ENCODE measurements around the gene SERBP1.

Gene SERBP1

GRCh38 chr1:67469431-67469830, 39.2 kb upstream of the SERBP1 start:
- TF ChIP-seq CTCF (IDR thresholded peaks at IDR 0.05; ENCODE audit: insufficient read depth, low read length, poor library complexity, severe bottlenecking) = no peak

GRCh38 chr1:67468066-67468718, 38.0 kb upstream of the SERBP1 start:
- Histone ChIP-seq H3K27me3 (replicated peaks; ENCODE audit: control insufficient read depth, insufficient read depth, low read length) (no peaks in the 10 kb centered on the region; the same call in 1 of the 2 replicates), H3K4me3 (replicated peaks; ENCODE audit: low read depth, low read length) (no peak overlapping the region), H3K36me3 (ENCODE audit: control insufficient read depth, insufficient read depth, low read length) (no peaks in the 10 kb centered on the region)
- TF ChIP-seq CTCF (IDR thresholded peaks at IDR 0.05; ENCODE audit: insufficient read depth, low read length, poor library complexity, severe bottlenecking) = no peak
- no peak for DNase-seq (ENCODE audit: extremely low read depth, insufficient read length)

More at GRCh38 chr1:67469431-67469830, 39.2 kb upstream of the SERBP1 start:
- DNase-seq (ENCODE audit: extremely low read depth, insufficient read length) = no peak
- H3K27me3 ChIP-seq (replicated peaks; ENCODE audit: control insufficient read depth, insufficient read depth, low read length) = no peaks in the 10 kb centered on the region; the same call in 1 of the 2 replicates
- no peaks in the 10 kb centered on the region for H3K36me3 ChIP-seq (ENCODE audit: control insufficient read depth, insufficient read depth, low read length)
- H3K4me3 ChIP-seq (replicated peaks; ENCODE audit: low read depth, low read length) = no peak overlapping the region

GRCh38 chr1:67465375-67465774, 35.2 kb upstream of the SERBP1 start:
- H3K27me3 ChIP-seq (replicated peaks; ENCODE audit: control insufficient read depth, insufficient read depth, low read length) = no peaks in the 10 kb centered on the region; the same call in 1 of the 2 replicates
- H3K4me3 ChIP-seq (replicated peaks; ENCODE audit: low read depth, low read length) = no peak overlapping the region
- no peaks in the 10 kb centered on the region for H3K36me3 ChIP-seq (ENCODE audit: control insufficient read depth, insufficient read depth, low read length)
- no peak for TF ChIP-seq CTCF (IDR thresholded peaks at IDR 0.05; ENCODE audit: insufficient read depth, low read length, poor library complexity, severe bottlenecking)
- no peak for DNase-seq (ENCODE audit: extremely low read depth, insufficient read length)

- no peaks in the 10 kb centered on the region for H3K36me3 ChIP-seq (ENCODE audit: control insufficient read depth, insufficient read depth, low read length)
- no peaks in the 10 kb centered on the region; the same call in 1 of the 2 replicates for H3K27me3 ChIP-seq (replicated peaks; ENCODE audit: control insufficient read depth, insufficient read depth, low read length)
- no peak overlapping the region for H3K4me3 ChIP-seq (replicated peaks; ENCODE audit: low read depth, low read length)
- no peak for DNase-seq (ENCODE audit: extremely low read depth, insufficient read length)
- TF ChIP-seq CTCF (IDR thresholded peaks at IDR 0.05; ENCODE audit: insufficient read depth, low read length, poor library complexity, severe bottlenecking) = no peak
Measured at GRCh38 chr1:67464746-67465145, 34.5 kb upstream of the SERBP1 start.

GRCh38 chr1:67464058-67464457, 33.9 kb upstream of the SERBP1 start:
- H3K36me3 ChIP-seq (ENCODE audit: control insufficient read depth, insufficient read depth, low read length) = no peaks in the 10 kb centered on the region
- no peak for DNase-seq (ENCODE audit: extremely low read depth, insufficient read length)
- TF ChIP-seq CTCF (IDR thresholded peaks at IDR 0.05; ENCODE audit: insufficient read depth, low read length, poor library complexity, severe bottlenecking) = no peak
- H3K27me3 ChIP-seq (replicated peaks; ENCODE audit: control insufficient read depth, insufficient read depth, low read length) = no peaks in the 10 kb centered on the region; the same call in 1 of the 2 replicates
- H3K4me3 ChIP-seq (replicated peaks; ENCODE audit: low read depth, low read length) = no peak overlapping the region

Measured in GM06990 (cell line).